GM11168 (cell line): ENCODE measurements around the gene AQP6.

Experiments
- in situ Hi-C: fragments of 300-500 bp; cut with MboI; formaldehyde crosslinking; loops from one replicate; pipeline ENCODE4 v1.12.0; 2022; ENCODE audit warnings: low sequenced_read_pairs; ENCODE audit not compliant: unreplicated experiment

AQP6 gene

DNA sequence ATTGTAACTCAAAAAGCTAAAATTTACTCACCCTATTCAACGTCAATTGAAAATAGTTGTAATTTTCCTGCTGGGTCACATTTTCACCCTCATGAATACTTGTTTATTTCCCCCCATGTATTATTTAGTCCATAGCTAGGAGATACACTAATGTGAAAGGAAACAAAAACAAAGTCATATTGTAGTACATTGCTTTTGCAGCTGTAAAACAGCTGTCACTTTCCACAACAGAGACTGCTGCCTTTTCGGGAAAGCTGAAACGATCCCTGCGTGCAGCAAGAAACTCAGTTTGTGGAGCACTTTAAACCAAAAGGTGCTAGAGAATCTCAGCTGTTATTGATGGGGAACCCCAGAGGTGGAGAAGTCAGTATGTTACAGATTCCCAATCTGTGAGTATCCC lies 48.3 kb downstream of the AQP6 start:
- in situ Hi-C loops: no loop called here

DNA sequence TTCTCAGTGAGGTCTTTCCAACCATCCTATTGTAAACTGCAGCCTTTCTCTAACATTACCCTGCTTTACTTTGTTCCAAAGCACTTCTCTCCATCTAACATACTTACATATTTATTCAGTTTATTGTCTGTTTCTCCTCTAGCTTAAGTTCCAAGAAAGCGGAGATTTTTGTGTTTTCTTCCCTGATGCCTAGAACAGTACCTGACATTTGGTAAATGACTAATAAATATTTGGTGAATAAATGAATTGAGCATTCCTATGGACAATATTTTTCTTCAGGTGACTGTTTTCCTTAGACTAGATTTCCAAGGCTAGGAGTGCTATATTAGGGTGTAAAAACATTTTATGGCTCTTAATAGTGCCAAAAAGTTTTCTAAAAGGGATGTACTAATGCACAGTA lies 50.2 kb downstream of the AQP6 start:
- in situ Hi-C loops: no loop called here

DNA sequence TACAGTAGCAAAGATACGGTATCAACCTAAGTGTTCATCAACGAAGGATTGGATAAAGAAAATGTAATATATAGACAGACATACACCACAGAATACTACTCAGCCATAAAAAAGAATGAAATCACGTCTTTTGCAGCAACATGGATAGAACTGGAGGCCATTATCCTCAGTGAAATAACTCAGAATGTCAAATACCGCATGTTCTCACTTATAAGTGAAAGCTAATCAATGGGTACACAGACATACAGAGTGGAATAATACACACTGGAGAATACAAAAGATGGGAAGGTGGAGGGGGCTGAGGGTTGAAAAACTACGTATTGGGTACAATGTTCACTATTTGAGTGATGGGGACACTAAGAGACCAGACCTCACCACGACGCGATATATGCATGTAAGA lies 51.5 kb downstream of the AQP6 start:
- in situ Hi-C loops: no loop called here

DNA sequence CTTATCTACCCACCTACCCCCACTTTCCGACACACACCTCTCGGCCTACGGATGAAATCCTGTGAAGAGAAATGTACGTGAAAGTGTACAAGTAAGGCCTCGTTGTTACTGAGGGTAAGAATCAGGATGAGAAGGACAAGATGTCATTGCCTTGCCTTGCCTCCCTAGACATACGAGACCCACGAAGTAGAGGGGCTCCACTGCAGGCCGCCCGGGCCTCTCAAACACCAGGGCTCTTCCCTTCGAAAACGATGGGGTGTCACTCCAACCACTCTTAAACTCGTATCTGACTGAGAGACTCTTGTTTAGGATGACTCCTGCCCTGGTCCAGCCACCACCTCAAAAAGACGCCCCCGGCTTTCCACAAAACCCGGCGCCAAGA lies 52.0 kb downstream of the AQP6 start:
- in situ Hi-C loops: no loop called here

DNA sequence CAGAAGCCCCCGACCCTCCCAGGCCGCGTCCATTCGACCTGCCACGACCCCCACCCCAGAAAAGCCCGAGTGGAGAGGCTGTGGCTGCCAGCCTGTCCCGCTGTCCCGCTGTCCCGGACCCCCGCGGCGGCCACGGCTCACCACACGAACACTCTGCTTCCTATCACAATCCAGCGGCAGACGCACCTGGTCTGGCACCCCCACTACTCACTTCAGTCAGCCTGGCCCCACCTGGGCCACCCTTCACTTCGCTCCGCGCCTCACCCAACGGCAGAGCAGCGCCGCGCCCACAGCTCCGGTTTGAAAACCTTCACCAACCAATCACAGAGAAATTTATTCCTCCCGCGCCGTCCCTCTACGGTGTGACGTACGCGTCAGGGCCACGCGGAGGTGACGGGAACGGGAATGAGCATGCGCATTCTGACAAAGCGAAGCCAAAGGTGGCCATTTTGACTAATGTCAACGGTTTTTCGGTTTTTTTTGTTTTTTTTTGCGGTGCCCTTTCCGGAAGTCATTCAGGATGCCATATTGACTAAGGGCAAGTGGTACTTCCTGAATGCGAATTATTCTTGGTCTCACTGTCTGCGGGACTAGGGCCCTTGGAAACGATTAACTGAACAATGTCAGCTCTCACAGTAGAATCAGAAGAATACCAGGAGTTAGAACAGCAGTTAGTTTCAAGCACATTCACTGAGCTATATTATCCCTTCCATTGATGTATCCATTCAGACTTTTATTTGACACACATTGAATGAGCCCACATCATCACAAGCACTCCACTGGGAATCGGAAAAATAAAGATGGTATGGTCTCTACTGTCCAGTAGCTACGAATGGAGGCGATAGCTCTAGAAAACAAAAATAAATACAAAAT lies 52.7 kb downstream of the AQP6 start, which contains the start of gene RACGAP1:
TSS of gene RACGAP1 (minus strand) at position 308 of the 873 bp plus-strand sequence. CDS start 8,779 bp downstream, outside the sequence.
- in situ Hi-C loops: no loop called here

DNA sequence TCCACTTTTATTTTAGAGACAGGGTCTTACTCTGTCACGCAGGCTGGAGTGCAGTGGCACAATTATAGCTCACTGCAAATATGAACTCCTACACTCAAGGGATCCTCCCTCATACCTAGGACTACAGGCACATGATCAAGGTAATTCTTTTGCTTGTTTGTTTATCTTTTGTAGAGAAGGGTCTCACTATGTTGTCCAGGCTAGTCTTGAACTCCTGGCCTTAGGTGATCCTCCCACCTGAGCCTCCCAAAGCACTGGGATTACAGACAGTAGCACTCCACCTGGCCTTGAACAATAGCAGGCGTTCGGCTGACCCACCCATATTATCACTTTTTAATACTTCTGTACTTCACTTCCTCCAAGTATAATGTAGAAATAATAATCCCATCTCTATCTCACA lies 53.9 kb downstream of the AQP6 start:
- in situ Hi-C loops: no loop called here
